OCI-LY3 (cell line): ENCODE results near the gene HDHD3.

Experiments used
- H2AFZ ChIP-seq: fragments of 200-600, 300-600 bp; shearing (Covaris generic); 2 replicates; pipeline ENCODE4 v1.6.0; 2014; ENCODE audit warnings: antibody characterized with exemption, low read depth, low read length
- H3K27ac ChIP-seq: fragments of 200-600, 300-600 bp; sonication (generic); 2 replicates; pipeline ENCODE4 v1.5.1; 2014; ENCODE audit warnings: mild to moderate bottlenecking, low read length, moderate library complexity, mixed read lengths
- H3K27me3 ChIP-seq: fragments of 200-600, 300-600 bp; sonication (generic); 2 replicates; pipeline ENCODE4 v1.6.1; 2014; ENCODE audit warnings: low read depth, low read length, mixed read lengths
- H3K36me3 ChIP-seq: fragments of 200-600, 300-600 bp; sonication (generic); replicated peaks from 2 replicates; pipeline ENCODE3; 2014; ENCODE audit warnings: low read depth, low read length, mixed read lengths
- H3K4me1 ChIP-seq: fragments of 300-600, 200-600 bp; sonication (generic); 2 replicates; pipeline ENCODE4 v1.6.1; 2014; ENCODE audit warnings: low read length, mixed read lengths
- H3K4me2 ChIP-seq: fragments of 200-600, 300-600 bp; sonication (generic); 2 replicates; pipeline ENCODE4 v1.6.1; 2014; ENCODE audit warnings: low read length, mixed read lengths
- H3K4me3 ChIP-seq: fragments of 300-600, 200-600 bp; sonication (generic); 2 replicates; pipeline ENCODE4 v1.5.1; 2014; ENCODE audit warnings: antibody characterized with exemption, mild to moderate bottlenecking, low read length, moderate library complexity
- H3K79me2 ChIP-seq: fragments of 300-600, 200-600 bp; shearing (Covaris generic); 2 replicates; pipeline ENCODE4 v1.6.1; 2014; ENCODE audit warnings: mild to moderate bottlenecking, low read length, mixed read lengths
- H3K9ac ChIP-seq: fragments of 300-600, 200-600 bp; shearing (Covaris generic); 2 replicates; pipeline ENCODE4 v1.6.0; 2014; ENCODE audit warnings: mild to moderate bottlenecking, low read length, moderate library complexity
- H3K9me3 ChIP-seq: fragments of 200-600, 300-600 bp; shearing (Covaris generic); 2 replicates; pipeline ENCODE4 v1.6.1; 2014; ENCODE audit warnings: low read length, mixed read lengths; ENCODE audit not compliant: insufficient read depth
- H4K20me1 ChIP-seq: fragments of 200-600, 300-600 bp; sonication (generic); 2 replicates; pipeline ENCODE4 v1.6.1; 2016; ENCODE audit warnings: low read length, mixed read lengths; ENCODE audit not compliant: insufficient read depth
- EZH2phosphoT487 ChIP-seq: fragments of 200-600 bp; shearing (Covaris generic); IDR thresholded peaks from 2 replicates; pipeline ENCODE4 v1.6.1; 2018; ENCODE audit warnings: antibody characterized with exemption, mixed run types, low read depth
- TF ChIP-seq, protein P1 (sequence below): fragments of 200-600, 300-600 bp; sonication (generic); IDR thresholded peaks from 2 replicates; pipeline ENCODE4 v1.5.1; 2014; ENCODE audit warnings: antibody characterized with exemption, low read length, low read depth

HDHD3 gene

DNA sequence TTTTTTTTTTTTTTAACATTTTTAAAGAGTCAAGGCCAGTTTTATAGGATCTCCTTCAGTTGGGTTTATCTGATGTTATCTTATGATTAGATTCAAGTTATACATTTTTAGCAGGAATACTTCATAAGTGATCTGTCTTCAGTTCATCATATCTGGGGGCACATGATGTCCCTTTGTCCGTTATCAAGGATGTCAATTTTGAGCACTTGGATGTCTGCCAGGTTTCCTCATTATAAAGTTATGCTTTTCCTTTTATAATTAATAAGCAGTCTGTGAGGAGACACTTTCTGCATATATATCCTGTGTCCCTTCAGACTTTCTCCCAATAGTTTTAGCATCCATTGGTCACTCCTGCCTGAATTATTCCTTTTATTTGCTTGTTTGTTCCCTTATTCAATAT is 11.8 kb downstream of the HDHD3 start:
- H3K4me3 ChIP-seq: no peak overlapping the region
- H3K4me1 ChIP-seq: no peaks in the 10 kb centered on the region
- no peak overlapping the region for H2AFZ ChIP-seq
- H4K20me1 ChIP-seq: no peaks in the 10 kb centered on the region
- no peak overlapping the region for H3K4me2 ChIP-seq
- no peaks in the 10 kb centered on the region for H3K27me3 ChIP-seq
- no peak overlapping the region for H3K27ac ChIP-seq
- no peaks in the 10 kb centered on the region for H3K79me2 ChIP-seq
- no peak for TF ChIP-seq EZH2phosphoT487
- TF ChIP-seq, protein P1, sequence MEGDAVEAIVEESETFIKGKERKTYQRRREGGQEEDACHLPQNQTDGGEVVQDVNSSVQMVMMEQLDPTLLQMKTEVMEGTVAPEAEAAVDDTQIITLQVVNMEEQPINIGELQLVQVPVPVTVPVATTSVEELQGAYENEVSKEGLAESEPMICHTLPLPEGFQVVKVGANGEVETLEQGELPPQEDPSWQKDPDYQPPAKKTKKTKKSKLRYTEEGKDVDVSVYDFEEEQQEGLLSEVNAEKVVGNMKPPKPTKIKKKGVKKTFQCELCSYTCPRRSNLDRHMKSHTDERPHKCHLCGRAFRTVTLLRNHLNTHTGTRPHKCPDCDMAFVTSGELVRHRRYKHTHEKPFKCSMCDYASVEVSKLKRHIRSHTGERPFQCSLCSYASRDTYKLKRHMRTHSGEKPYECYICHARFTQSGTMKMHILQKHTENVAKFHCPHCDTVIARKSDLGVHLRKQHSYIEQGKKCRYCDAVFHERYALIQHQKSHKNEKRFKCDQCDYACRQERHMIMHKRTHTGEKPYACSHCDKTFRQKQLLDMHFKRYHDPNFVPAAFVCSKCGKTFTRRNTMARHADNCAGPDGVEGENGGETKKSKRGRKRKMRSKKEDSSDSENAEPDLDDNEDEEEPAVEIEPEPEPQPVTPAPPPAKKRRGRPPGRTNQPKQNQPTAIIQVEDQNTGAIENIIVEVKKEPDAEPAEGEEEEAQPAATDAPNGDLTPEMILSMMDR: no peak
- no peaks in the 10 kb centered on the region for H3K9me3 ChIP-seq
- no peaks in the 10 kb centered on the region for H3K36me3 ChIP-seq
- H3K9ac ChIP-seq: no peak overlapping the region

GRCh38 chr9:113363336-113363735 is 13.4 kb downstream of the HDHD3 start:
- Histone ChIP-seq H2AFZ (no peak overlapping the region), H3K36me3 (no peaks in the 10 kb centered on the region), H3K27me3 (no peaks in the 10 kb centered on the region), H3K4me3 (no peak overlapping the region), H3K9ac (no peak overlapping the region), H3K4me2 (no peak overlapping the region), H3K4me1 (no peaks in the 10 kb centered on the region), H3K9me3 (no peaks in the 10 kb centered on the region), H4K20me1 (no peaks in the 10 kb centered on the region), H3K79me2 (no peaks in the 10 kb centered on the region), H3K27ac (no peak overlapping the region)
- TF ChIP-seq, protein P1: no peak
- TF ChIP-seq EZH2phosphoT487: no peak

DNA sequence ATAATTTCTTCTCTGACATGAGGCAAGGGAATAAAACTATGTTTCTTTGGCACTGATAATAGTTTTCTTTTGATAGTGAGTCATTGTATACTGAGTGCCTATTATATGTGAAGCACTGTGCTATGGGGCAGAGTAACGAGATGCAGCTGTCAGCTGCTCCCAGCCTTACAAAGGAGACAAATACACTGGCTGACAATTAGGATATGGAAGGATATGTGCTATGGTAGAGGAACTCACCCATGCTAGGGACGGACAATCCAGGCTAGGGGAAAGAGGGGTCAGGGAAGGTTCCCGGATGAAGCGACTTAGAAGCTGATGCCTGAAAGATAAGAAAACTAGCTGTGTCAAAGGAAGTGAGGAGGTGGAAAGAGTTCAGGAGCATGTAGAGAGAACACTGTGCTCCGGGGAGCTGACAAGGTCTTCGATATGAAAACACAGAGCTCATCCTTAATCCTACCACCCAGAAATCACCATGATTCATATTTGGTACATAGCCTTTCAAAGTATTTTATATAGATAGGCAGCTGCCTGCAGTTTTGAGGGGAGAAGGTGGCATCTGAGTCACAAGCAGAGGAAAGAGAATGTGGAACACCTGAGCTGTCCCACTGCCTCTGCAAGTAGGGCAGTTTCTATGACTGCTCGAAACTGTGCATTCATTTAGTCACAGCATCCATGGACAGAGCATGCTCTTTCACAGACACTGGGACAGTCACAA is 15.3 kb downstream of the HDHD3 start:
- Histone ChIP-seq H3K79me2 (no peaks in the 10 kb centered on the region), H3K27ac (no peak overlapping the region), H3K4me3 (no peak overlapping the region), H3K4me2 (no peak overlapping the region), H2AFZ (no peak overlapping the region), H3K9me3 (no peaks in the 10 kb centered on the region), H3K4me1 (no peaks in the 10 kb centered on the region), H3K36me3 (no peaks in the 10 kb centered on the region), H3K9ac (no peak overlapping the region), H3K27me3 (no peaks in the 10 kb centered on the region), H4K20me1 (no peaks in the 10 kb centered on the region)
- TF ChIP-seq EZH2phosphoT487: no peak
- TF ChIP-seq, protein P1: no peak

GRCh38 chr9:113360242-113360842 is 16.4 kb downstream of the HDHD3 start:
- Histone ChIP-seq H3K4me1 (no peaks in the 10 kb centered on the region), H3K36me3 (no peaks in the 10 kb centered on the region), H2AFZ (no peak overlapping the region), H3K9ac (no peak overlapping the region), H4K20me1 (no peaks in the 10 kb centered on the region), H3K27me3 (no peaks in the 10 kb centered on the region), H3K79me2 (no peaks in the 10 kb centered on the region), H3K4me2 (no peak overlapping the region), H3K27ac (no peak overlapping the region), H3K9me3 (no peaks in the 10 kb centered on the region), H3K4me3 (no peak overlapping the region)
- TF ChIP-seq, protein P1: no peak
- no peak for TF ChIP-seq EZH2phosphoT487
